NCI-H2029 (cell line): ENCODE data around the gene WWOX.
A peak's percentile ranks its signal among the peaks of the same experiment; 100 is the strongest.

Experiments
- DNase-seq: peaks from one replicate; lab custom pipeline; 2025; lab: John Stamatoyannopoulos, UW

The WWOX gene

DNA sequence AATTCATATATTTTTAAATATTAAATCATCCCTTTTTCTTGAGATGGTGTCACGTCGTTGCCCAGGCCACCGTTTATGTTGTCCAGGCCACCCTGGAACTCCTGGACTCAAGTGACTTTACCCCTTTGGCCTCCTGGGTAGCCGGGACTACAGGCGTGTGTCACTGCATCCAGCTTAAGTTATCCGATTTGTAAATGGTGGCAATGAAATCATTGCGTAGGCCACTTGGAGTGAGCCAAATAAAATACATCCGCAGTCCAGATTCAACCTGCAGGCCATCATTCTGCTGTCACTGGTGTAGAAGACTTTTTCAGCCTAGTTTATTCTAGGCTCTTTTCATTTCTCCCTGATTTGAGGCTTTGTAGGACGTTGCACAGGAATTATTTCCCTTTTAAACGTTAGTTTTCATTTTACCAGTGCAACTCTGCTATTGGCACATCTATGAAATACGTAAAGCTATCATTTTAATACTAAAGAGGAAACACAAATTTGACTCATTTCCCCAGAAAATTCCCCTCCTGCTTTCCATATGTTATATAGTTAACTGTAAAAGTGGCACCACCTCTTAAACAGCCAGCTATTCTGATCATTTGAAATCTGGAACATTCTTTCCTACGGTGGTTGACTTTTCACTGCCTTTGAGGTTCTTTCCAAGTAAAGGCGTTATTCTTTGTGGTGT is 1051.3 kb downstream of the WWOX start:
- no peak for DNase-seq

DNA sequence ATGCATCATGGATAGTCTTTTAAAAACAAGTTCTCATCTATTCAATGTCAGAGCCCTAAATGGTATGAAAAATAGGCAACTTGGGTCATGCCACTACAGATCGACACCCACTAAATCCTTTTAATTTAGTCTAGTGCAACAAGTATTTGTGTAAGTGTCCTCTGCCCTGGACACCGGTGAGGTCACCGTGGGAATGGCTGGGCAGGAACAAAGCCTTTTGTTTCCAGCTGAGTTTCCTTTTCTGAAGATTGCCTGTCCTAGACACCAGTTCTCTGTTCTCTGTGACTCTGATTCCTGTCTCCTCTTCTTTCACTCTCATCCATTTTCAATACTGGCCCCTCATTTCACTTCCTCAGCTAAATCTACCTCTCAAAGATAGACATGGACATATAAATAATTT is 1054.6 kb downstream of the WWOX start:
- DNase-seq: no peak

DNA sequence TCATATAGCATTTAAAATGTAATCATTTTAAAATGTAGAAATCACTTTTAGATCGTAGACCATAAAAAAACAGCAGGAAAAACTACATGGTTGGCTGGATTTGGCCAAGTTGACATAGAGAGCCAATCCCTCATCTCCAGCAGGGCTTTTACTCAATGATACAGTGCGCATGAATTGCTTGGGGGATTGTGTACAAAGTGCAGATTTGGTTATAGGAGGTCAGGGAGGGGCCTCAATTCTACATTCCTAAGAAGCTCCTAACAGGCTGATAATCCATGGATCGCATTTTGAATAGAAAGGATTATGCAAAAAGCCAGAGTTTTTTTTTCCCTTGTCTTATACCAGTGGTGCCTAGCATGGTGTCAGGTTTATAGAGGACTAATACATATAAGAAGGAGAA is 1056.0 kb downstream of the WWOX start:
- no peak for DNase-seq

DNA sequence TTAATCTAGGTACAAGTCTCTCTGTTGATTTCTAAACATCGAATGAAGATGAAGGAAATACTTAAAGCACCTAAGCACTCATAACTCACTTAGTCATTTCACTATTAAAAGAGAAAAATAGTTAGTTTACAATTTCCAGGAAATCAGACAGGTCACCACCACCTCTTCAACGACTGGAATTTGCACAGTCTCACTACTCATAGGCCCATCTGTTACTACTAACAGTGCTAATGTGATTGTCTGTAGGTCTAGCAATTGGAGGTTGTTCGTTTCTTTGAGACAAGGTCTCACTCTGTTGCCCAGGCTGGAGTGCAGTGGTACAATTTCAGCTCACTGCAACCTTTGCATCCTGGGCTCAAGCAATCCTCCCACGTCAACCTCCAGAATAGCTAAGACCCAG is 1056.5 kb downstream of the WWOX start:
- no peak for DNase-seq

DNA sequence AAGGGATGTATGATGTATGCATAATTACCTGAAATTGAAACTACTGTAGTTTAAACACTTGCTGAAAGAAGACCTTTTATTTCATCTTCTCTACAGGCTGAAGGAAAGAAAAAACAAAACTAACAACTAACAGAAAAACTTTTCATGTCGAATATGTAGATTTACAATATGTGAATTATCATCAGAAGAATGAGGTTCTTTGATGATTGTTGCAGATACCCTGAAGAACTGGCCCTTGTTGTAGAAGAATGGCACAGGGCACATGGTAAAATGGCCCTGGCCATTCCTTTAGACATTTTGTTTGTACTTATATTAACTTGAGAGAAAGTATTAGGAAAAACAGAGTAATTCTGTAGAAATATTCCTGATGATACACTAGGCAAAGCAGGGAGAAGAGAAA is 1057.3 kb downstream of the WWOX start:
- no peak for DNase-seq

DNA sequence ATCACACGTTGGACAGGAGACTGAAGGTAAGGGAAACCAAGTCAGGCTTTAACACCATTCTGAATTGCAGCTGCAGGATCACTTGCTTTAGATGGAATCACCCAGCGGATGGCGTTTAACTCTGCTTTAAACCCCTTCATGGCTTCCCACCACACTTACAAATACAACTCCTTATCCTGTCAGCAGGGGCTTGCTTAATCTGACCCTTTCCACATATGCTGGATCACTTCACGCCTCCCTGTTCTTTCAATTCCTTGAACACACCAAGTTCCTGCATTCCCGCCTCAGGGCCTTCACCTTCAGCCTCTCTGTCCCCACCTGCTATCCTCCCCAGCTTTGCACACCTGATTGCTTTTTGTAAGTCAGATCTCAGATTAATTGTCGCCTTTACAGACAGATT is 1058.9 kb downstream of the WWOX start:
- no peak for DNase-seq

DNA sequence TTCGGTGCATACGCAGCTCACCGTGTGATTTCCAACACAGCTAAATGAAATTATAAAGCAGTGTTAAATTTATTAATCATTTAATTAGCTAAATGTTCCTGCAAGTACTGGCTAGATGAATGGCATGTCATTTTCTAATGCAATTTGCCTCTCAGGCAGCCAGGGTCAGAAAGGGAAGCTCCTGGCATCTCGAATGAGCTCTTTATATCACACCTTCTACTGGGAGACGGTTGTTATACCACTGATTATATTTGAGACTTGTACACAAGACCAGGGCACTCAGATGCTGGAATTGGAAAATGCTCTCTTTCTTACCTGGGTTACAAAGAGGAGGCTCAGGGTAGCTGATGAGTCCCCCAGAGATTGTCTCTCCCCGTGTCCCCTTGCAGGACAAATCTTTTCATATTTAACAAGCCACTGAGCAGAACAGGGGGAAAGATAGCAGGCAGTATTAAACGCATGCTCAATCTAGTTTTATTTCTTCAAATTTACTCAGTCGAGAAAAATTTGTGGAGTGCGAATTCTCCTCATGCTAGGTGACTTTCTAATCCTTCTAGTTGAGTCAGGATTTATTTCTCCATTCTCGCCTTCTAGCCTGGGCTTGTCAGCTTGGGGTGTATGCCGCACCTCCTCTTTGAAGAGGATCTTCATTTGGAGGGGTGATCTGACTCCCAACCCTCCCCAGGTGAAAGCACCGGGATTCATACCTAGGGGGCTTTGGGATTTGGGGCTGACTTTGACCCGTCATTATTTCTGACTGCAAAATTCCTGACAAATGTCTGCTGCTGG is 1060.0 kb downstream of the WWOX start:
- DNase-seq: no peak

DNA sequence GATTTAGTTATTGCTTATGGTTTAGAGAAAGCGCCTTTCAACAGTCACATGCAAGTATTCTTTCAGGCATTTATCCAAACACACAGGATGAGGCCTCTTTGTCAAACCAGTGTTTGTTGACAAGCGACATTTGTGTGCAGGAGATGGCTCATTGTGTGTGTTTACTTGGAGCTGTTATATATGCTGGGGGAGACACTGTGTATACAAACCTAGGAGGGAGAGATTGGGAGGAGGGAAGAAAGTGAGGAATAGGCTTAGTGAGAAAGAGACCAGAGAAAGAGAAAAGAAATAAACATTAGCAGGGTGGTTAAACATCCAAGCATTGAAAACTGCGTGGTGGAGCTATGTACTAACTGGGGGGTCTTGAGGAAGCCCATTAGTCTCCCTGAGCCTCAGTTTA is 1063.5 kb downstream of the WWOX start:
- peak; percentile 5 for DNase-seq

DNA sequence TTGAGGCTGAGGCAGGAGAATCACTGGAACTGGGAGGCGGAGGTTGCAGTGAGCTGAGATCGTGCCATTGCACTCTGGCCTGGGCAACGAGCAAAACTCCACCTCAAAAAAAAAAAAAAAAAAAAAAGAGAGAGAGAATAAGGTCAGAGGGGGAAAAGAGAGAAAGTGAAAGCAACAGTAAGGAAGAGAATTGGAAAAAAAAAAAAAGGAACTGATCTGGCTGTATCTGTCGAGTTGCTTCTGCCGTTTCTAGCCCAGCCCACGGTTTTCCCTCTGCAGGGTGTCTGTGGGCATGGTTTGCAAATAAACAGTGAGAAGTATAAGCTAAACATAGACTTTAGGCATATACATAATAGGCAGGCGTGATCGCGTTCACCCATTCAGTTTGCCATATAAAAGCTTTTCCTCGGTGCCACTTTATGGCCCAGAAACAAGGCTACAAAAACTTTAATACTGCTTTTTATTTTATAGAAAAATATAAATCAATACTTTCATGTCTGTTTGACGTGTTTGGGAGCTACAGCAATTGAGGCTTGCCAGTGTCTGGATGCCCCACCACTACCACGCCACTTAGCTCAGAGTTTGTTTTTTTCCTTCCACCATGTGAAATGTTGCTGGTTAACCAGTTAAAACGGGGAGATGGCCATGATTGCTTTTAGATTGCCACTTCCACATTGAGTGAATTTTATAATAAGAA is 1064.4 kb downstream of the WWOX start:
- peak; percentile 3 for DNase-seq

DNA sequence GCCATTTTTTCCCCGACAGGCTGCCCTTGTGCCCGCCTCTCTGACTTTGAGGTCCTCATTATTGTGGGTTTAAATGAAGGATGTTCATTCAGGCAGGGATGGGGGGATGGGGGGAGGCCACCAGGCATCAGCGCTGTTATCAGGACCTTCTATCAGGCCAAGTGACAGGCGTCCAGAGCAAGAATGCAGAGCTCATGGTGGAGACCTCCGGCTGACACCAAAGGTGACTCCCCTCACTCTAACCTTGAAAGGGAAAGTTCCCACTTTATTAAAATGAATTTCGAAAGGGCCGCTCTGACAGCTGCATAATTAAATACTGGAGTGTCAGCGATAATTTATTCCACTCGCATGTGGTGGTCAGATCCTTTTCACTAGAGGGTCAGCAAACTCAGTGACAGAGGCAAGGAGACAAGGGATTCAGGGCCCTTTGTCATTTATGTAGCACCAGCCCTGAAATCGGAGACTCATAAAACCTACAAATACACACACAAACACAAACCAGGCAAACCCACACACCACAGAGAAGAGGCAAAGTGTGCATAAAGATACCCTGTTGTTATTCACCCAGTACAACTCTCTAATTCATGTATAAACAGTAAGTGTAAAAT is 1065.0 kb downstream of the WWOX start:
- no peak for DNase-seq

DNA sequence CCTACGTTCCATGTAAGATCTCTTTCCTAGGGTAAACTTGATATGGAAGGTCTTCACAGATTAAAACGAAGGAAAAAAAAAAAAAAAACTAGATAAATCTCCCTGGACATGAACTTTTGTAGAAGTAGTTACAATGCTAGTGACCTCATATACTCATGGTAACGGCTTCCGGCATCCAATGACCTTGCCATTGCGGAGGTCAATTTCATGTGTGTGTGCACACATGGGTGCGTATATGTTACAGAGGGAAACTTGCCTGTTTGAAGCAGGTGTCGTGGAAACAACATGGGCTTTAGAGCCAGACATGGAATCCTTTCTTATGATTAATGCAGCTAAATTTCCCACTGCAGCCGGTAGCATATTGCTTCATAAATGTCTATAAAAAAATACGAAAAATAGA is 1065.6 kb downstream of the WWOX start:
- no peak for DNase-seq

DNA sequence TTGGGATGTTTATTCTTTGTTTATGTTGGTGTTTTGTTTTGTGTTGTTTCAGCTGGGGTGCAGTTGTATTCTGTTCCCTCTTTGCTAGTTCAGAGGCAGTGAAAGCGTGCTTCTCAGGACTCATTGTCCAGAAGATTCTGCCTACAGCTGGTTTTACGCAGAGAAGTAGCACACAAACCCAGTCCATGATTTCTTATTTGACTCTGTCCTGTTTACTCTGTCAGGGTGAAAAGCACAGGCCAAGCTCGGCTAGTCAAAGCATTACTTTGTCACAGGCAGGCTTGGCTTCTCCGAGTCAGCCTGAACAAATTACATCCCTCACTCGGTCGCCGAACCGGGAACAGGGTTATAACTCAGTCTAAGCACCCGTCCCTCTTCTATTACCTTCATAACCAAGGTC is 1066.1 kb downstream of the WWOX start:
- no peak for DNase-seq

DNA sequence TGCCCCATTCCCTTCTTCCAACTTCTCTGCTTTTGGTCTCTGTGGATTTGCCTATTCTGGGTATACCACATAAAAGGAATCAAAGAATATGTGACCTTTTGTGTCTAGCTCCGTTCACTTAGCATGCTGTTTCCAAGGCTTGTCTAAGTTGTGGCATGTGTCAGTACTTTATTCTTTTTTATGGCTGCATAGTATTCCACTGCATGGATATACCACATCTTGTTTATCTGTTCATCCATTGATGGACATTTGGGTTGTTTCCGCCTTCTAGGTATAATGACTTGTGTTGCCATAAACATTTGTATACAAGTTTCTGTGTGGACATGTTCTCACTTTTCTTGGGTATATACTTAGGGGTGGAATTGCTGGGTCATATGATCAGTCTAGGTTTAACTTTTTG is 1068.4 kb downstream of the WWOX start:
- no peak for DNase-seq

DNA sequence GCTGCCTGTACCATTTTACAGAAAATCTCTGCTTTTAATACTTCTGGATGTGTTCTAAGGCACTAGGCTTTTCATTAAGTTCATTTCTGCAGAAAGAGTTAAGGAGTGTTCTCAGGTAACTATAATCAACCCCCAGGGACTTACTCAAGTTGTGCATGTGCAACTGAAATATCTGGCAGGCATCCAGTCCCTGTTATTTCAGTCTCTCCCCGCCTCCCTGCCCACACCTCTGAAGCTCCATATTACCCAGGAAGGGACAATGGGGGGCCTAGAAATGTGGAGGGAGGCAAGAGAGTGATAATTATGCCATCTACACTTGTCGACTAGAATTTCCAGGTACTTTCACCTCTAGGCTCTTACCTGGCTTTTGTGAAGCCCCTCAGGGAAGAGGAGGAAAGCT is 1068.9 kb downstream of the WWOX start:
- DNase-seq: no peak

DNA sequence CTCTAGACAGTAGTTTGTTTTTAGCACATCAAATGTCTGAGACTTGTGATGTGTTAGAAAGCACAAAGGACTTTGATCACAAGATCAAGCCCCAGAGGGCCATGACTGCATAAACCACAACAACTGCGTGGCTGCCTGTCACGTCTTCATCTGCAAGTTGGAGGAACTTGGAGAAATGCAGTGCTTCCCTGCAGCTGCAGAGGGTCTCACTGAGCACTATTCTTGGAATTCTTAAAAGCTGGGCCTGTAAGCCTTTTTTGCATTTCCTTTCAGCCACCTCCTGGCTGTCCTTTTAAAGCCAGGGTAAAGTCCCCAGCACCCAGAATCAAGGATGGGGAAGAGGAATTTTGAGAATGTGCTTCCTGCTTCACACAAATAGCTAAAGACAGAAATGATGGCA is 1069.8 kb downstream of the WWOX start:
- DNase-seq: no peak

DNA sequence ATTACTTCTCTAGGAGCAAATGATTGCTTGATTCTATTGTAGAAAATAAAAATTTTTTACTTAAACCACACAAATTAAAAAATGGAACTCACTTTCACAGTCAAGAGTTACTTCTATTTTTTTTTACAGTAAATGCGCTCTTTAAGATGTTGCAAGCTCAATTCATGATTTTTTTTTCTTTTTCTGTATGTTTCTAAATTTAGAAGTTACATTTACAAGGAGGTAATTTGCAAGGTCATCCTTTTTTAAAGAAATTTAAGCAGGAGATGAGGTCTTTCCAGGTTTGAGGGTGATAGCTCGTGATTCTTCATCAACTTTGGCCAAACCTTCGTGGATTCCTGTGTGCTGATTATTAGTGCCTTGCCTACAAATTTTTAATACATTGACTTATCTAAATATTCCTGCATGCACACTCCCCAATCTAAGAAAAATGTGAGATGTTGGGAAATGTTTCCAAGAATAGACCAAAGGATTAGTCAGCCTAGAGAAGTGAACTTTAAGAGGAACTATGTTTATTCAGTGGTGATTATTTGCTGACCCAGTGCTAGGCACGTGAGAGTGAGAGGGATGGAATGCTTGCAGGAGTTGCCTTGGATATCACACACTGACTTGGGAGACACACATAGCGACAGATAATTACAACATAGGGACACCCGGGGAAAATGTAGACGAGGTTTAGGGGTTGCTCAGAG is 1071.2 kb downstream of the WWOX start:
- no peak for DNase-seq

DNA sequence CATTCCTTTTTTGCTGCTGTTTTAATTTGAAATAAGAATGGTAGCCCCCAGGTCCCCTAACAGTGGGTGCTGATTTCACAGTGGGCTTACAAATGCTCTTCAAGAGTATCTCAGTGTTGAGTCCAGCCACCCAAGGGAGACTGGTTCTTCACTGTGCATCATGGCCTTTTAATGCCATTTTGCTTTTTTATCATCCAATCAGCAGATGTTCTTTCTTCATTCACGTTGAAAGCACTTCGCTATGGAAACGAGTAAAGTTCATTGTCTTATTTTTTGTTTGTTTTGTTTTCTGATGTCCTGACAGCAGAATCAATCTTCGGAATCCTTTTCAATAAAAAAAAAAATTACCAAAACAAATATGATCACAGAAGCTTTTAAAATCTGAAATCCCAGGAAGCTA is 1072.0 kb downstream of the WWOX start:
- no peak for DNase-seq

DNA sequence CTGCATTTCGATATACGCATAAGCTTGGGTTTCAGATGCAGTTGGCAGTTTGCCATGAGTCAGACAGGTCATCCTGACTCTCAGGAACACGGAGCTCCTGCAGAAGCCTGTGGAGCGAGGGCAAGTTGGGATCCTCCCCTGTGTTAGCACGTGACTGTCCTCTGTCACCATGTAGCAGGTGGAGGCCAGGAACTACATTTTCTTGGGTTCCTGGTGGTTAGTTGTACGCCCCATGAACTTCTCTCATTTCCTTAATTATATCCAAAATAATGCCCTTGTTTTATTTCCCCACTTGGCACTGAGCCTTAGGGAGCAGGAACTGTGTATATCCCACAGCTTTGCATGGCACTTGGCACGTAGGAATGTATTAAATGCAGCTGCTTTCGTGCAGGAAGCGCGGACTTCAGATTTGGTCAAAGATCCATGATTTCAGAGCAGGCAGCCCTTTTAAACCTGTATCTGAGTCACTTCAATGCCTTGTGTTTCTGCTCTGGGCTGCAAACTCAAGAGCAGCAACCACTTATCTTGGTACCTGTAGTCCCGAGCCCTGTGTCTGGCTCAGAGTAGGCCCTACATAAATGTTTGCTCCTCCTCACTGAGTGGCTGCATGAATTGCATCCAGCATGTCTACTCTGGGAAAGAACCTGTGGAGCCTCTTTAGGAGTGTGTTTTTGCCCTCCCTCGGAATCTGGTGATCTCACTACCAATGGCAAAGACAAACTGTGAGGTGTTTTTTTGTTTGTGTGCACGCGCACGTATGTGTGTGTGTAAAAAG is 1072.7 kb downstream of the WWOX start:
- DNase-seq: peak; percentile 70

DNA sequence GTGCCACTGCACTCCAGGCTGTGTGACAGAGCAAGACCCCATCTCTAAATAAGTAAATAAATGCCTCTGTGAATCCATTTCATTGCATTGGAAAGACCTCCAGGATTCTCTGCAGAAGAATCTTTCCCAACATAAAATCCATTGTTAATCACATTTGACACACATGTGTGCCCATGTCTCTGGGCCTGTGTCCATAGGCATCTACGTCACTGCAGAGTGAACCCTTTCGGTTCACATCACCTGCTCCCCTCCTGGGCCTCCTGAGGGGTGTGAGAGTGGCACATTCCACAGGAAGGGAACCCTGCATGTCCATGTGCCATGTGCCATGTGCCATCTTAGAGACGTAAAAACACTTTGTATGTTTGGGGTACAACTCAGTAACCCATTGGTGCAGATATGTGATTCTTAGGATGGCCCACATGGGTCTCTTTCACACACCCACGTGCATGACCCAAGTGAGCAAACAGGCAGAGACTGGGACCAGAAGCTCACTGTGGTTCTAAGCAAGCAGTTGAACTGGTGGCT is 1073.6 kb downstream of the WWOX start:
- no peak for DNase-seq

DNA sequence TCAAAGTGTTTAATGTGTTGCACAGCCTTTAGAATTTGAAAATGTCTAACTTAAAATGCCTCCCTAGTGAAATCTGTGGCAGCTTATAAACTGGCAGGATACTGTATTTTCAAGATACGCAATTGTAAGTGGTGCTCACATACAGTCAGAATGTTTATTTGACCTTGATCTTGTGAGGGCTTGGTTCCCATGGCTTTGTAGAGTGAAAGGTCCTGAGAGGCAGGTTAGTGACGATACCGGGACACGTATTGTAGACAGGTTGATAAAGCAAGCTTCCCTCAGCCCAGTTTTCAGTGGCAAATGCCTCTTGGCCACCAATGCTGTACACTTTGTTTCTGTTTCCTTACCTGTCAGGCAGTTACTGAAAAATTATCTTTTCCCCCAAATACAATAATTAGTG is 1074.5 kb downstream of the WWOX start:
- DNase-seq: no peak
